HG02970 (cell line): ENCODE data around the gene COBL.

Source experiments
- ATAC-seq: cut with Tn5 transposase; IDR thresholded peaks from one replicate; pipeline ENCODE4 v1.9.1; 2021; ENCODE audit warnings: mild to moderate bottlenecking, moderate library complexity, moderate number of reproducible peaks; ENCODE audit not compliant: unreplicated experiment, low FRiP score

The COBL gene

DNA sequence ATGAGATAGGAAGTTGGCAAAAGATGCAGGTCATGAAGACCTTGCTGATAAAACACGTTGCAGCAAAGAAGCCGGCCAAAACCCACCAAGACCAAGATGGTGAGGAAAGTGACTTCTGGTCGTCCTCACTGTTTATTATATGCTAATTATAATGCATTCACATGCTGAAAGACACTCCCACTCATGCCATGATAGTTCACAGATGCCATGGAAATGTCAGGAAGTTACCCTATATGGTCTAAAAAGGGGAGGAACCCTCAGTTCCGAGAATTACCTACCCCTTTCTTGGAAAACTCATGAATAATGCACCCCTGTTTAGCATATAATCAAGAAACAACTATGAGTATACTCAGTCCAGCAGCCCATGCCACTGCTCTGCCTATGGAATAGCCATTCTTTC lies 331.5 kb downstream of the COBL start:
- ATAC-seq: no peak

DNA sequence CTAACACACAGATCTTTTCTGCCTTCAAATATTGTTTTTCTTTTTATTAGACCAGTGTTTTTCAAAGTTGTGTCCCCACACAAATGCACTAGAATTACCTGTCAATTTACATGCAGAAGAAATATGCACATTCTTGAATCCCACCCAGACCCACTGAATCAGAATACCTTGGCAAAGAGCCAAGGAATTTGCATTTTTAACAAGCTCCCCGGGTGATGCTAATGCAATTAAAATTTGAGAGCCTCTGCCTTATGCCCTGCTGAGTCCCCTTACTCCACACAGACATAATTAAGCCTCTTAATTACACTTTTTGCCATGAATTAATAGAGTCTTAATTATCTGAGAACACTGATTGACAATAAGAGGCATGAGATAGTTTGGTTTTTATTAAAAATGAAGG lies 332.8 kb downstream of the COBL start:
- no peak for ATAC-seq

DNA sequence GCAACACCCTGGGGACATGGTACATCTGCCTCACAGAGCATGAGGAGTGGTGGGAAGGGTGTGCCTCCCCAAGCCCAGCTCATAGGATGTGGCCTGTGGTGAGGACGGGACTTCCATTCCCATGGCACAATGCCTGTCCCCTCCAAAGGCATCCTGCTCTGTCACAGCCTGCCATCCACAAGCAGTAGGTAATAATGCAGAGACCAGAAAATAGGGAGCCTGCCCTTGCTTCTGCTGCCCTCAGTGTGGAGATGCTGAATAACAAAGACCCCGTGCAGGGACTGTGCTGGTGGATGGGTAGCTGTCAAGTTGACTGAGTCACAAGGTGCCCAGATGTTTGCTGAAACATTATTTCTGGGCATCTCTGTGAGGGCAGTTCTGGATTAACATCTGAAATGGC lies 334.0 kb downstream of the COBL start:
- no peak for ATAC-seq

DNA sequence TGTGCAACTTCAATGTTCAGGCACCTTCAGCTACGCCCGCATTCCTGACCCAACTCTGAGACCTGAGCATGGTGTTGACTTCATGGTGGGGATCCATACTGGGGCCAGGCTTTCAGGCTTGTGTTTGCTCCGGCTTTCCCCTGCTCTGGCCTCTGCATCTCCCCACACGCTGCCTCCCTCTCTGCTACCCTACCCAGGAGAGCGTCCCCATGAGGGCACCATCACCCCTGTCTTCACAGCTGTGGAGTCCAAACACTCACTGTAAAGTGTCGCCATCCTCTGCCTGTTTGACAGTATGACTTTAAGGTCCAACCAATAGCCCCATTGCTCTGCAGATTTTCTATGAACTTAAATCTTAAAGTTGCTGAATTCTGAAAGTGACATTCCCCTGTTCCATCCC lies 334.9 kb downstream of the COBL start:
- no peak for ATAC-seq

DNA sequence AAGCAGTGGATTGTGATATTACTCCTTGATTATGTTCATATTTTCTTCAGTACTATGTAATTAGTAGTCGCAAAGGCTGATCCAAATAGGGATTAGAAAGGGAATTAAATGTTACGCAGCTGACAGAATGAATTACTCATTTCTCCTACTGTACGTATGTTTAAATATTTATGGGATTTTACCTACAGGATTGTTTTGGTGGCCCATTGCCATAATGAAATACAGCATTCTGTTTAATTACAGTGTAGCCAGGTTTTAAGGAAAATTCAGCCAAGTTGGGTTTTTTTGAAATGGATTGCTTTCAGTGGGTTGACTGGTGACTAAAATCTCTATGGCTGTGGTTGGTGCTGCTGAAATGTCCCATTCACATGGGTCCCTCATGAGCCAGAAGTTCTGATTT lies 336.2 kb downstream of the COBL start:
- no peak for ATAC-seq

DNA sequence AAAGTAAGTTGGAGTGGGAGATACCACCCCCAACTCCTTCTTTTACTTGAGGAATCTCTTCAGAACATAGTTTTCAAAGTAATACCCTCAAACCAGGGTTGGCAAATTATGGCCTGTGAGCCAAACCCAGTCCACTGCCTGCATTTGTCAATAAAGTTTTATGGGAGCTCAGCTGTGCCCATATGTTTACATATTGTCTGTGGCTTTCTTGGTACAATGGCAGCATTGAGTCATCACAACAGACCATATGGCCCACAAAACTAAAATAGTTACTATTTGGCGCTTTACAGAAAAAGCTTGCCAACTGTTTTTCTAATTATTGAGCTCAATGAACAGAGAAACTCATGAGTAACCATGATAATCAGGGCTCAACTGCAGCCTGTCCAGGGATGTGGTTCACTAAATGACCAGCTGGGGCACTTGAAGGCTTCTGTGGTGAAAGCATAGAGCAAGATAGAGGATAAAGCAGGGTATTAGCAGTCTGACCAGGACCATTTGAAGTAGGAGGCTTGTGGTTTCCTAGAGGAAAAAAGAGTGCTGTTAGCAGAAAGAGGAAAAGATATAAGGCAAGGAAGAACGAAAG lies 337.9 kb downstream of the COBL start:
- ATAC-seq: no peak

DNA sequence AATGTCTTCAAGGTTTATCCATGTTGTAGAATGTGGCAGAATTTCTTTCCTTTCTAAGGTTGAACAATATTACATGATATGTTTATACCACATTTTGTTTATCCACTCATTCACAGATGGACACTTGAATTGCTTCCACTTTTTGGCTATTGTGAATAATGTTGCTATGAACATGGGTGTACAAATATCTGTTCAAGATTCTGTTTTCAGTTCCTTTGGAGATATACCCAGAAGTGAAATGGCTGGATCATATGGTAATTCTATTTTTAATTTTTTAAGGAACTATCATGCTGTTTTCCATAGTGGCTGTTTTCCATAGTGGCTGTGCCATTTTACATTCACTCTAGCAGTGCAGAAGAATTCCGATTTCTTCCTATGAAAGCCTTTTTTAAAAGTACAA lies 339.2 kb downstream of the COBL start:
- ATAC-seq: no peak

DNA sequence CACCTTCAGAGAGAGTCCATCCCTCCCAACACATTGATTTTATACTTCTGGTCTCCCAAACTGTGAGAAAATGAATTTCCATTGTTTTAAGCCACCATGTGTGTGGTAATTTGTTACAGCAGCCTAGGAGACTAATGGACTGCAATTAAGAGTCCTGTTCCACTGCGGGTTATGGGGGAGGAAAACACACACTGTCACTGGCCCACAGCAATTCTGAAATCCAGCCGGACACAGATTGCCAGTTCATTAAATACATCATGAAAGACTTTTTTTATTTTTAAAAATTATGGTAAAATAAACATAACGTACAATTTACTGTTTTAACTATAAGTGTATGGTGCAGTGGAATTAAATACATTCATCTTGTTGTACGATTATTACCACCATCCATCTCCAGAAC lies 340.5 kb downstream of the COBL start:
- ATAC-seq: no peak

DNA sequence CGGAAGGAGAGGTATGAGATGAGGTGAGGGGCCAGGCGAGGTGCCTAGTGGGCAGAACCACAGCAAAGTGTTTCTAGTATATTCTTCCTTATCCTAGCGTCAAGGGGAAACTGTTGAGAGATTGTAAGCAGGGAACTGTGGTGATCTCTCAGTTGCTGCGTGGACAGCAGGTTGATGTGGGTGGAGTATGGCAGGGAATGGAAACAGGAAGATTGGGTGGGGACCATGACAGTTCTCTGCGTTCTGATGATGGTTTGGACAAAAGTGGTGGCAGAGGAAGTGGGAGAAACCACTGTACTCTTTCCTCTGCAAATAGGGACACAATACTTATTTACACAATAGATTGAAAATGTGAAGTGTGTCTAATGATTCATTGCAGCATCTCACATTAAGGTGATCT lies 342.4 kb downstream of the COBL start:
- no peak for ATAC-seq

DNA sequence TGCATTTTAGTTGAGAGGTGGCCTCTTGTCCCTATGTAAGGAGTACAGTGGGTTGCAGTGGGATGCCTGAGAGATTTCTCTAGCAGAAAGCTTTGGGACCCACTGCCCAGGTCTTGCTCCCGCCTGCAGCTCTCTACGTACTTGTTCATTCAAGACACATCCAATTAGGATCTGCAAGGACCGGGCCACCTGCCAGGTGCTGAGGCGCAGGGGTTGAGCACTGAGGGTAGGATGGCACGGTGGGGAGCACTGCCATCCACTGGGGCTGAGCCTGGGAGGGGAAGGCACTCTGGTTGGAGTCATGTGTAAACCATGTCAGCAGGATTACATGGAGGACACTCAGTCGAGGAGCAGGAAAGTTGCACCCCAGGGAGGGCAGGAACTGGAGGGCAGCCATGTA lies 342.8 kb downstream of the COBL start:
- no peak for ATAC-seq

DNA sequence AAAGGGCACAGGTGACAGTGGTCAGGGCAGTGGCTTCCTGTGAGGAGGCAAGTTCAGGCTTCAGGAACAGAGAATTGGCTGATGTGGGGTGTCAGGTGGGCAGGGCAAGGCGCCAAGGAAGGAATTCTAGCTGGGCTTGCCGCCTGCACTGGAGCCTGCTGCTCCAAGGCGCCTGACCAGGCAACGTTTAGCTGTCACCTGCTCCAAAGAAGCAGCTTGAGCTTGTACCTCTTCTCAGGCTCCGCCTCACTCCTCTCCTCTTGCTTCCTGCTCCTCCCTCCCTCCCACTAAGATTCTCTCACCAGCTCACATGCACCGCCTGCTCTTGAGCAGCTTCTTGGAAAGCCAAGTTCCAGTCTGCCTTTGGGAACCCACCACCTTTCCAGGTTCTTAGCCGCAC lies 346.5 kb downstream of the COBL start:
- ATAC-seq: no peak
